HG03095 (cell line): Measurements from ENCODE around the gene E2F6.

Experiments used
- ATAC-seq: cut with Tn5 transposase; IDR thresholded peaks from one replicate; pipeline ENCODE4 v1.9.1; 2021; ENCODE audit warnings: moderate library complexity; ENCODE audit not compliant: unreplicated experiment

E2F6 gene

GRCh38 chr2:11395389-11395788 lies 70.6 kb downstream of the E2F6 start:
- ATAC-seq, result no peak
